Tongue (tissue), 1 donor: ENCODE results near the gene MIB2. TPM values are rescaled to one million over a fixed set of nuclear protein-coding genes. Genes with fewer than 3 reads are reported as not detected.

Experiments used
- total RNA-seq: library from RNA; depleted of rRNA; stranded (reverse); fragments of >200 nt; gene quantifications from one replicate; pipeline ENCODE4 v1.2.3, GENCODE V29; 2014

The MIB2 gene
- total RNA-seq, 1 donor from 2014 or later: 79.5 TPM

Other genes with a start within 250 kb of the MIB2 start
- gene AURKAIP1, start 240.3 kb upstream of the MIB2 start, total RNA-seq: 75.3 TPM
- 174 TPM for gene CCNL2, start 216.2 kb upstream of the MIB2 start, total RNA-seq
- 101 TPM for gene MRPL20, start 208.2 kb upstream of the MIB2 start, total RNA-seq
- 13.4 TPM for gene ANKRD65, start 194.2 kb upstream of the MIB2 start, total RNA-seq
- 39.3 TPM for gene VWA1, start 179.8 kb upstream of the MIB2 start, total RNA-seq
- gene ATAD3C, start 165.8 kb upstream of the MIB2 start, total RNA-seq: 1.3 TPM
- 10.5 TPM for gene ATAD3B, start 143.7 kb upstream of the MIB2 start, total RNA-seq
- 21.3 TPM for gene ATAD3A, start 103.3 kb upstream of the MIB2 start, total RNA-seq
- gene TMEM240, start 74.9 kb upstream of the MIB2 start, total RNA-seq: 2.4 TPM
- gene SSU72, start 40.6 kb upstream of the MIB2 start, total RNA-seq: 55.7 TPM
- gene FNDC10, start 15.4 kb upstream of the MIB2 start, total RNA-seq: 1.0 TPM
- 18.1 TPM for gene MMP23B, start 16.7 kb downstream of the MIB2 start, total RNA-seq
- gene CDK11B, start 43.5 kb downstream of the MIB2 start, total RNA-seq: 12.2 TPM
- gene SLC35E2B, start 77.3 kb downstream of the MIB2 start, total RNA-seq: 36.9 TPM
- gene CDK11A, start 108.9 kb downstream of the MIB2 start, total RNA-seq: 17.5 TPM
- 39.3 TPM for gene NADK, start 163.0 kb downstream of the MIB2 start, total RNA-seq